GM19025 (cell line): Measurements from ENCODE around the gene ZNF236.
"Not testable (repeated sequence)": the region's sequence is repeated elsewhere in the genome, so short reads cannot be mapped to it uniquely, and the experiment has no call there.

Experiments used
- ATAC-seq: cut with Tn5 transposase; IDR thresholded peaks from one replicate; pipeline ENCODE4 v1.9.1; 2021; ENCODE audit warnings: mild to moderate bottlenecking, low read depth, moderate library complexity; ENCODE audit not compliant: unreplicated experiment

Gene ZNF236

DNA sequence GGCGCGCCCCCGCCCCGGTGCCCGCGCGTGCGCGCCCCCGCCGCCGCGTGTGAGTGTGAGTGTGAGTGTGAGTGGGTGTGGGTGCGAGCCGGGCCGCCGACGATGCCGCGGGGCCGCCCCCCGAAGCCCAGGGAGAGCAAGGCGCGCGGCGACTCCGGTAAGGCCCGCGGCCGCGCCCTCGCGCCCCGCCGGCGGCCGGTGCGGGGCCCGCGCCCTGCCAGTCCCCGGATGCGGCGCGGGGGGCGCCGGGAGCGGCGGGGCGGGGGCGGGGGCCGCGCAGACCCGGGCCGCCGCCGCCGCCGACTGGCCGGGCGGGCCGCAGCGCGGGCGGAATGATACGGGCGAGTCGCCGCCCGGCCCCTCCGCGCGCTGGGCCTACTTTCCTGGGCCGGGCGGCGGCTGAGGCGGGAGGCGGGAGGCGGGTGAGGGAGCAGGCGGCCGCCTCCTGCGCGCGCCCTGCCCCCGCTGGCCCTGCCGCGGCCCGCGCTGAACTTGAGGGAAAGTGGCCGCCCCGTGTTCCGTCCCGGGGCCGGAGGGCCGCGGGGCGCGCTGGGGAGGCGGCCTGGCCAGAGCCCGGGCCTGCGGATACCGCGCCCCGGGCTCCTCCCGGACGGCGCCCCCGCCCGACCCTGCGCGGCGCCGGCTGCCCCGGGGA lies at the start of gene ZNF236:
Gene ZNF236, plus strand, starts transcription at position 52 of the 655 bp plus-strand sequence. Its CDS starts 51 bp downstream, at position 103.
- ATAC-seq: peak; percentile 39

DNA sequence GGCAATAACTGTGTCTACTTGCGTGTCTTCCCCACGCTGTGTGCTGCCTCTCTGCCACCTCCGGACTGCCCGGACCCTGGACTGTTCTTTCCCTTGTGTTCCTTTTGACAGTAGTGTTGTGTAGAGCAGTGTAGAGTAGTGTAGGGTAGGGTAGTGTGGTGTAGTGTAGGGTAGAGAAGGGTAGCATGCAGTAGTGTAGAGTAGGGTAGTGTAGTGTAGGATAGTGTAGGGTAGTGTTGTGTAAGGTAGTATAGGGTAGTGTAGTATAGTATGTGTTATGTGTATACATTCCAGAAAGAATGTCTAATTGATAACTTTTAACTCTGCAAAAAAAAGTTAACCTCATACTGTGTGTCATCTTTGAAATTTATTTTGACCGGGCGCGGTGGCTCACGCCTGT lies 49.7 kb upstream of the ZNF236 start:
- no peak for ATAC-seq

GRCh38 chr18:76777036-76777435 lies 45.3 kb upstream of the ZNF236 start:
- ATAC-seq: not testable (repeated sequence)

DNA sequence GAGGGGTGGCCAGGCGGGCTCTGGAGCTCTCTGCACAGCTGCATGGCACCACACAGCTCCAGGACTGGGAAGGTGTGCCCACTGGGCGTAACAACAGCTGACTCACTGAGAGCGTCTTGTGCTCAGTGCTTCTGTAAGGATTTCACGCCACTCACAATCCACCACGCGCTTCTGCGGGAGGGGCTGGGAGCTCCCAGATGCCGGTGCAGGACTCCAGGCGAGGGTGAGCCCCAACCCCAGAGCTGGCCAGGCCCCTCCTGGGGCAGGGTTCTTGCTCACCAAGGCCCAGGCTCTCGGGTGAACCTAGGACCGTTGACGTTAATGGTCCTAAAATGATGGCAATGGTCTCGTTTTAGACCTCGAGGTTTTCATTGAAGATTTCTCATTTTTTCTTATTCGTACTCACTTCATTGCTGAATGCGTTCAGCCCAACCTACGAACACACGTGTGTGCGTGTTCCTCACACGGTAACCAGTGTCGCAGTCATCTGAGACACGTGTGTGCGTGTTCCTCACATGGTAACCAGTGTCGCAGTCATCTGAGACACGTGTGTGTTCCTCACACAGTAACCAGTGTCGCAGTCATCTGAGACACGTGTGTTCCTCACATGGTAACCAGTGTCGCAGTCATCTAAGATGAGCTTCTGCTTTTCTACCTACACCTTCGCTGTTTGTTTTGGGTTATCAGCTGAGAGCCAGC lies 38.4 kb upstream of the ZNF236 start:
- no peak for ATAC-seq

DNA sequence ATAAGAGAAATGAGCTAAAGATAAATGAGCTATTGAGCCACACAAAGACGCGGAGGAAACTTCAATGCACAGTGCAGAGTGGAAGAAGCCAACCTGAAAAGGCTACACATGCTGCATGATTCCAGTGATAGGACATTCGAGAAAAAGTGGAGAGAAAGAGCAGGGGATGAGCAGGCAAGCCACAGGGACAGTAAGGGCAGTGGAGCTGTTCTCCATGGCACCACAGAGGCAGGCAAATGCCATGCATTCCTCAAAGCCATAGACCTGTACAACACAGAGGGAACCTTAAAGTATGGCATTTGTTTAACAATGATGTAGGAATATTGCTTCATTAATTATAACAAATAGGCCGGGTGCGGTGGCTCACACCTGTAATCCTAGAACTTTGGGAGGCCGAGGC lies 36.5 kb upstream of the ZNF236 start:
- no peak for ATAC-seq

DNA sequence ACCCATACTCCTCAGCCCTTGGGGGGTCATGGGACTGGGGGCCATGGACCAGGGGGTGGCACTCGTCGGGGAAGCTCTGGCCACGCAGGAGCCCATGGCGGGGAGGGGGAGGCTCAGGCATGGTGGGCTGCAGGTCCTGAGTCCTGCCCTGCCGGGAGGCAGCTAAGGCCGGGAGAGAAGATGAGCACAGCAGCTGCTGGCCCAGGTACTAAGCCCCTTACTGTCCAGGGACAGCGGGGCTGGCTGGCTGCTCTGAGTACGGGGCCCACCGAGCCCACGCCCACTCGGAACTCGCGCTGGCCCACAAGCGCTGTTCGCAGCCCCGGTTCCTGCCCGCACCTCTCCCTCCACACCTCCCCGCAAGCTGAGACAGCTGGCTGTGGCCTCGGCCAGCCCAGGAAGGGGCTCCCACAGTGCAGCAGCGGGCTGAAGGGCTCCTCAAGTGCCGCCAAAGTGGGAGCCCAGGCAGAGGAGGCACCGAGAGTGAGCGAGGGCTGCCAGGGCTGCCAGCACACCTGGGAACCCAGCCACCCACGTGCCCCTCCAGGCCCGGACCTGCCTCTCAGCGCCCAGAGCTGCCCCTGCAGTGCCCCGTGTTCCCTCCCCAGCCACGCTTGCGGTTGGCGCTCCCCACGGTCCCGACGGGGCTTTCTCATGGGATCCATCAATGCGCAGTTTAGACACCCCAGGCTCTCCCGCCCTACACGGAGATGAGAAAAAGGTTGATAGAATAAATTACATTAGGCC lies 33.6 kb upstream of the ZNF236 start:
- no peak for ATAC-seq

GRCh38 chr18:76791106-76791505 lies 31.3 kb upstream of the ZNF236 start:
- no peak for ATAC-seq

GRCh38 chr18:76791642-76792041 lies 30.7 kb upstream of the ZNF236 start:
- no peak for ATAC-seq

DNA sequence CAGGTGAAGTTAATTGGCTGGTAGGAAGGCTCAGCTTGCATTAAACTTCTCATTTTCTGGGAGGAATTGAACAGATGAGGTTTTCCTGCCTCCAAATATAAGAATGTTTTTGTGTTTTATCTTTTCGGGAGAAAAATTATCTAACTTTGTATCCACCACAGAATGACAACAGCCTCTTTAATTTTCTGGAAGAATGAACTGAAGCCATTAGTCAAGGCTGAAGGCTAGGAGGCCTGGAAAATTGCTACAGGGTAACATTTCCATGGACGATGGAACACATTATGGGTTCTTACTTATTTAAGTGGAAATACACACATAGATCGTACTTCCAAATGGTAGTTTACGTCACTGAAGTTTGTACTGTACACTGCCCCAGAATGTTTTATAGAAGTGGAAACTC lies 28.0 kb upstream of the ZNF236 start:
- no peak for ATAC-seq

DNA sequence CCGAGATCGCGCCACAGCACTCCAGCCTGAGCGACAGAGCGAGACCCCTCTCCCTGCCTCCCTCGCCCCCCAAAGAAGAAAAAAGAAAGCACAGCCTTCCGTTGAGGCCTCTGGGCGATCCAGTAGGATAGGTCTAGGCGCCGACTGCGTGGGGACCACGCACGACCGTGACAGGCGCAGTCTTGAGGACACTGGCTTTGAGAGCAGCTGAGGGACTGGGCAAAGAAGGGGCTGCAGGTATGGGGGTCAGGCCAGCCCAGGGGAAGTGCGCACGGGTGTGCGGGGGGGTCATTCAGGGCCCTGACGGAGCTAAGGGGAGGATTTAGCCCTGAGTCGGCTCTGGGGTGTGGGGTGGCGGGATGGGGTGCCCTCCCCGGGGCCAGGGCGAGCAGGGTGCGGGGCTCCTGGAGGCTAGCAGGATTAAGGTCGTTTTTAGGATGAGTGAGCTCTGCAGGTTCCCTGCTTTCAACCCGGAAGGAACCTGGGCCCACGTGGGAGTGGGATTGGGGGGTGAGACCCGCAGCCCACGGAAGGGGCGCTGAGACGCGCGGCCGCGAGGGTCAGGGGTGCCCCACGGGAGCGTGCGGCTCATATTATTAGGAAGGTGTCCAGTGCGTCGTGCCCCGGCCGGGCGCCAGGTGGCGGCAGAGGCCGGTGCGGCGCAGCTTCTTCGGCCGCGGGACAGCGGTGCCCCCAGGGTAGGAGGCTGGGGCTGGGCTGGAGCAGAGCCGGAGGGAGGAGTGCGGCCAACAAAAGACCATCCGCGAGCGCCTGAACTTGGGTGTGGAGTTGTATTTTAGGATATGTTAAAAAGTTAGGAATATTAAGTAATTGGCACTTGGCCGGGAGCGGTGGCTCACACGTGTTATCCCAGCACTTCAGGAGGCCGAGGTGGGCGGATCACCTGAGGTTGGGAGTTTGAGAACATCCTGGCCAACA lies 20.5 kb upstream of the ZNF236 start:
- peak; percentile 94 for ATAC-seq

DNA sequence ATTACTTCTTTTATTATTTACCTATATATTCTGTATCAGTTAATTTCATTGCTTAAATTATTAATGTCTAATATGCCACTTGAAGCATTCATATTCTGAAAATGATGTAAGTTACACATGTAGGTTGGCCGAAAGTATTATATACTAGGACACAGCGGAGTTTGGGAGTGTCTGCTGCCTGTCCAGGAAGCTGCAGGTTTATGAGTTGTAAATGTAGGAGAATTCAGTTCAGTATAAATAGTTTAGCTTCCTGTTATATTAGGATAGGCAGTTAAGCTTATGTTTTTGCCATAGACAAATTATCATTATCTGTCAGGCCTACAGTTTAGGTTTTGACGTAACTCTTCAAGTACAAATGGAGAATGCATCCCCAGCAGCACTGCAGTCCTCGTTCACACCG lies 18.9 kb upstream of the ZNF236 start:
- no peak for ATAC-seq

DNA sequence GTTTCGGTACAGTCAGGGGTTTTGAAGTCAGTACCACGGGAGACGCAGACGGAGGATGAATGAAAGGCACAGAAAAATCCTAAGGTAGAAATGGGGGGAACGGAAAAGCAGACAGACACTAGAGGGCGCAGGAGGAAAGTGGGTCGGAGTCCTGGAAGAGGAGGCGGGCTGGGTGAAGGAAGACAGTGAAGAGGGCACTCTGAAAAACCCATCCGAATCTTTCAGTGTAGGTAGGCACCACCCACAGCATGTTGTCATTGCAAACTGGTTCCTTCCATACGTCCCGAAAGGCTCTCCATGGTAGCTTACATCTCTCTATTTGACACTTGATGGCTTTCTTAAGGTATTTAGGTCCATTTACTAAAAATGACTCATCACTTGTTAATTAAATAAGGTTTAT lies 18.5 kb upstream of the ZNF236 start:
- ATAC-seq: peak; percentile 51

DNA sequence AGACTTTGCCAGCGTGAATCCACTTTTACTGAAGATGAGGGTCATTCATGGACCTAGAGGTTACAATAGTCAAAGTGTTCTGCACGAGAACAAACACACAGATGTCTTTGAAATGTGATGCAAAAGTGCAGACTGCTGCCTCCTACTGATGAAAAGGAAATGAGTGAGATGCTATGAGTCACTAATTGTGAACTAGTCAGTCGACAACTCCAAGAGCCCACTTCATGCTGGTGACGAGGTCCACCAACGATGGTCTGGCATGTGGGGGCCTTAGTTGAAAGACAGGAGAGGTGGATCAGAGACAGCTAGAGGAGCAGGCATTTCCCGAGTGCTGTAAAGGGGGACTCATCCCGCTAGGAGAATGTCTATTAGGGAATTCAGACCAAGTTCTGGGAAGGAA lies 17.1 kb upstream of the ZNF236 start:
- ATAC-seq: no peak

DNA sequence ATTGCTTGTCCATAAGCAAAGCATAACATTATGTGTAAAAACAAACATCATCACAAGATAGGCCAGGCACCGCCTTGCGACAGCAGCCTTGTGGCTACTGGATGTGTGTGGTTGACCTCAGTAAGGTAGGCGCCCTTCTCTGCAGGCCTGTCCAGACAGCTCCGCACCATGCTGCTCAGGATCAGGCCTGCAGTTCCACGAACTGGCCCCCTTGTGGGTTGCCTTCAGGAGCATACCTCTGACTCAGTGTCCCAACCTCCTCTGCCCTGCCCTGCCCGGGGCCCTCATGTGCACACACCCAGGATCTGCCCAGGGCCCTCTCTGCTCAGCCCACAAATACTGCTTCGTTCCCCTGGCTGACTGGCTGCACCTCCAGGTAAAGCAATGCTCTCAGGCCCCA lies 16.1 kb upstream of the ZNF236 start:
- ATAC-seq: no peak

GRCh38 chr18:76808561-76808960 lies 13.8 kb upstream of the ZNF236 start:
- no peak for ATAC-seq

DNA sequence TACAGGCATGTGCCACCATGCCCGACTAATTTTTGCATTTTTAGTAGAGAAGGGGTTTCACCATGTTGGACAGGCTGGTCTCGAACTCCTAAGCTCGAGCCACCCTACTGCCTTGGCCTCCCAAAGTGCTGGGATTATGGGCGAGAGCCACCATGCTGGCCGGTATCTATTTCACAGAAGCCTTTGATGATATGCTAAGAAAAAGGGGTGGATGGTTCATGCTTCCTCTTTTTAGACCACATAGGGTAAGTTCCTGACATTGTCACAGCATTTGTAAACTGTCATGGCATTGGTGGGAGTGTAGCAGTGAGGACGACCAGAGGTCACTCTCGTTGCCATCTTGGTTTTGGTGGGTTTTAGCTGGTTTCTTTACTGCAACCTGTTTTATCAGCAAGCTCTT lies 10.8 kb upstream of the ZNF236 start:
- ATAC-seq: not testable (repeated sequence)

GRCh38 chr18:76814256-76814655 lies 8.1 kb upstream of the ZNF236 start:
- no peak for ATAC-seq

GRCh38 chr18:76816127-76816526 lies 6.2 kb upstream of the ZNF236 start:
- ATAC-seq: no peak

- ATAC-seq: no peak
These were observed 4.3 kb upstream of the ZNF236 start for GRCh38 chr18:76817888-76818611.
